ENCODE results near the gene PIGS.

PIGS gene

GRCh38 chr17:28530926-28531325 is 40.4 kb downstream of the PIGS start:
- Histone ChIP-seq H3K4me2 (ENCODE audit: low read length) (no peak overlapping the region), H3K27ac (ENCODE audit: low read depth, low read length, poor library complexity, severe bottlenecking) (no peak overlapping the region), H3K9me2 (ENCODE audit: low read depth, low read length) (no peaks in the 10 kb centered on the region), H2AFZ (ENCODE audit: low read length) (no peak overlapping the region), H3K79me2 (ENCODE audit: insufficient read depth, low read length) (no peaks in the 10 kb centered on the region), H3F3A (ENCODE audit: insufficient read depth, low read length) (no peaks in the 10 kb centered on the region), H3K4me1 (ENCODE audit: insufficient read depth, low read length, severe bottlenecking) (no peaks in the 10 kb centered on the region), H3K36me3 (ENCODE audit: insufficient read depth, low read length) (no peaks in the 10 kb centered on the region), H4K20me1 (ENCODE audit: insufficient read depth, low read length) (no peaks in the 10 kb centered on the region), H3K9me3 (ENCODE audit: low read length) (no peaks in the 10 kb centered on the region), H3K4me3 (ENCODE audit: low read depth, low read length, poor library complexity, severe bottlenecking) (no peak overlapping the region), H3K27me3 (ENCODE audit: insufficient read depth, low read length) (peaks cover 6% of the 10 kb centered on the region; the same call in 1 of the 2 replicates), H3K9ac (ENCODE audit: low read length) (no peak overlapping the region)
- TF ChIP-seq, protein P1, sequence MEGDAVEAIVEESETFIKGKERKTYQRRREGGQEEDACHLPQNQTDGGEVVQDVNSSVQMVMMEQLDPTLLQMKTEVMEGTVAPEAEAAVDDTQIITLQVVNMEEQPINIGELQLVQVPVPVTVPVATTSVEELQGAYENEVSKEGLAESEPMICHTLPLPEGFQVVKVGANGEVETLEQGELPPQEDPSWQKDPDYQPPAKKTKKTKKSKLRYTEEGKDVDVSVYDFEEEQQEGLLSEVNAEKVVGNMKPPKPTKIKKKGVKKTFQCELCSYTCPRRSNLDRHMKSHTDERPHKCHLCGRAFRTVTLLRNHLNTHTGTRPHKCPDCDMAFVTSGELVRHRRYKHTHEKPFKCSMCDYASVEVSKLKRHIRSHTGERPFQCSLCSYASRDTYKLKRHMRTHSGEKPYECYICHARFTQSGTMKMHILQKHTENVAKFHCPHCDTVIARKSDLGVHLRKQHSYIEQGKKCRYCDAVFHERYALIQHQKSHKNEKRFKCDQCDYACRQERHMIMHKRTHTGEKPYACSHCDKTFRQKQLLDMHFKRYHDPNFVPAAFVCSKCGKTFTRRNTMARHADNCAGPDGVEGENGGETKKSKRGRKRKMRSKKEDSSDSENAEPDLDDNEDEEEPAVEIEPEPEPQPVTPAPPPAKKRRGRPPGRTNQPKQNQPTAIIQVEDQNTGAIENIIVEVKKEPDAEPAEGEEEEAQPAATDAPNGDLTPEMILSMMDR (IDR thresholded peaks at IDR 0.05; ENCODE audit: low read length), result no peak
- TF ChIP-seq EZH2 (IDR thresholded peaks at IDR 0.05; ENCODE audit: borderline replicate concordance, low read length), result no peak

DNA sequence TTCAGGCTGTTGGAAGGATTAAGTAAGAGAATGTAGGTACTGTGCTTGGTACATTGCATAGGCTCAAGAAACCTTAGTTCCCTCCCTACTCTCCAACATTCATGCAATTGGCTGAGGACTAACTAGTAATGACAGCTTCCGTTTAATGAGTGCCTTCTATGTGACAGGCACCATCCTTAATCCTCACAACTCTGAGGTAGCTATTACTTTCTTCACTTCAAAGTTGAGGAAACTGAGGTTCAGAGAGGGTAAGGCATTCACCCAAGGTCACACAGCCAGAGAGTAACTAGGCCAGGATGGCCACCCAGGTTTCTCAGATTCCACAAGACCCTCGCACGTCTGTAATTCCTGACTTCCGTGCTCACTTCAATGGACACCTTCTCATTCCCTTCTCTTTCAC is 41.1 kb downstream of the PIGS start:
- Histone ChIP-seq H3K79me2 (ENCODE audit: insufficient read depth, low read length) (no peaks in the 10 kb centered on the region), H2AFZ (ENCODE audit: low read length) (no peak overlapping the region), H3K4me1 (ENCODE audit: insufficient read depth, low read length, severe bottlenecking) (no peaks in the 10 kb centered on the region), H4K20me1 (ENCODE audit: insufficient read depth, low read length) (no peaks in the 10 kb centered on the region), H3K27me3 (ENCODE audit: insufficient read depth, low read length) (peaks cover 6% of the 10 kb centered on the region; the same call in 1 of the 2 replicates), H3K9ac (ENCODE audit: low read length) (no peak overlapping the region), H3K36me3 (ENCODE audit: insufficient read depth, low read length) (no peaks in the 10 kb centered on the region), H3K27ac (ENCODE audit: low read depth, low read length, poor library complexity, severe bottlenecking) (no peak overlapping the region), H3K9me3 (ENCODE audit: low read length) (no peaks in the 10 kb centered on the region), H3K4me2 (ENCODE audit: low read length) (no peak overlapping the region), H3K4me3 (ENCODE audit: low read depth, low read length, poor library complexity, severe bottlenecking) (no peak overlapping the region), H3K9me2 (ENCODE audit: low read depth, low read length) (no peaks in the 10 kb centered on the region), H3F3A (ENCODE audit: insufficient read depth, low read length) (no peaks in the 10 kb centered on the region)
- TF ChIP-seq, protein P1 (IDR thresholded peaks at IDR 0.05; ENCODE audit: low read length), result no peak
- TF ChIP-seq EZH2 (IDR thresholded peaks at IDR 0.05; ENCODE audit: borderline replicate concordance, low read length), result no peak

DNA sequence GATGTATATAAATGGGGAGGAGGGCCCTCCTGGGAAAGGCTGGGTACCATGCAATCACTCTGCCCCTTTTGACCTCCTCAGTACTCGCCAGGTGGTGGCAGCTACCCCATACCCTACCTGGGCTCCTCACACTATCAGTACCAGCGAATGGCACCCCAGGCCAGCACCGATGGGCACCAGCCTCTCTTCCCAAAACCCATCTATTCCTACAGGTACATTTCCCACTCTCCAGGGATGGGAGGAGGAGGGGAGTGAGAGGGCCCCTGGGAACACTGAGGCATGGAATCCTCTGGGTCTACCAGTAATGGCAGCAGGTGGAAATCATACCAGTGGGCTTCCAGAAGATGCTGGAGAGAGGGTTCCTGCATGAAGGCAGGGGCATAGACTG is 42.3 kb downstream of the PIGS start:
- Histone ChIP-seq H3K4me3 (ENCODE audit: low read depth, low read length, poor library complexity, severe bottlenecking) (no peak overlapping the region), H3K4me1 (ENCODE audit: insufficient read depth, low read length, severe bottlenecking) (no peaks in the 10 kb centered on the region), H3K27ac (ENCODE audit: low read depth, low read length, poor library complexity, severe bottlenecking) (no peak overlapping the region), H3K27me3 (ENCODE audit: insufficient read depth, low read length) (peaks cover 6% of the 10 kb centered on the region; the same call in 1 of the 2 replicates), H3K79me2 (ENCODE audit: insufficient read depth, low read length) (no peaks in the 10 kb centered on the region), H3K9me2 (ENCODE audit: low read depth, low read length) (no peaks in the 10 kb centered on the region), H4K20me1 (ENCODE audit: insufficient read depth, low read length) (no peaks in the 10 kb centered on the region), H3K36me3 (ENCODE audit: insufficient read depth, low read length) (no peaks in the 10 kb centered on the region), H2AFZ (ENCODE audit: low read length) (no peak overlapping the region), H3K9ac (ENCODE audit: low read length) (no peak overlapping the region), H3K9me3 (ENCODE audit: low read length) (no peaks in the 10 kb centered on the region), H3F3A (ENCODE audit: insufficient read depth, low read length) (no peaks in the 10 kb centered on the region), H3K4me2 (ENCODE audit: low read length) (no peak overlapping the region)
- TF ChIP-seq, protein P1 (IDR thresholded peaks at IDR 0.05; ENCODE audit: low read length), result no peak
- no peak for TF ChIP-seq EZH2 (IDR thresholded peaks at IDR 0.05; ENCODE audit: borderline replicate concordance, low read length)
